GM12891 (cell line): Measurements from ENCODE around the gene ANKS1B.

Experiments
- DNase-seq: peaks from one replicate; pipeline ENCODE4 v3.0.0; 2011; ENCODE audit warnings: low spot score; ENCODE audit not compliant: insufficient read length
- FAIRE-seq: peaks from 2 replicates; lab custom pipeline; 2011; peaks lifted over from hg19 to GRCh38; lab: Jason Lieb, UNC
- PAX5 ChIP-seq: IDR thresholded peaks from 2 replicates; pipeline ENCODE4 v1.6.1; 2011; ENCODE audit warnings: low read length, moderate library complexity, mild to moderate bottlenecking; ENCODE audit not compliant: insufficient read depth, severe bottlenecking
- POLR2A ChIP-seq: IDR thresholded peaks from 2 replicates; pipeline ENCODE4 v1.6.1; 2011; ENCODE audit warnings: low read depth, low read length, control low read depth
- POLR2AphosphoS5 ChIP-seq: IDR thresholded peaks from 2 replicates; pipeline ENCODE4 v1.6.1; 2011; ENCODE audit warnings: low read depth, low read length, control low read depth
- POU2F2 ChIP-seq: IDR thresholded peaks from 2 replicates; pipeline ENCODE4 v1.6.1; 2011; ENCODE audit warnings: low read depth, mild to moderate bottlenecking, control low read depth, low read length, moderate library complexity
- SPI1 ChIP-seq: IDR thresholded peaks from 2 replicates; pipeline ENCODE4 v1.6.1; 2011; ENCODE audit warnings: low read depth, low read length, control low read depth
- TAF1 ChIP-seq: IDR thresholded peaks from 2 replicates; pipeline ENCODE4 v1.6.1; 2011; ENCODE audit warnings: low read depth, low read length, control low read depth

ANKS1B gene

DNA sequence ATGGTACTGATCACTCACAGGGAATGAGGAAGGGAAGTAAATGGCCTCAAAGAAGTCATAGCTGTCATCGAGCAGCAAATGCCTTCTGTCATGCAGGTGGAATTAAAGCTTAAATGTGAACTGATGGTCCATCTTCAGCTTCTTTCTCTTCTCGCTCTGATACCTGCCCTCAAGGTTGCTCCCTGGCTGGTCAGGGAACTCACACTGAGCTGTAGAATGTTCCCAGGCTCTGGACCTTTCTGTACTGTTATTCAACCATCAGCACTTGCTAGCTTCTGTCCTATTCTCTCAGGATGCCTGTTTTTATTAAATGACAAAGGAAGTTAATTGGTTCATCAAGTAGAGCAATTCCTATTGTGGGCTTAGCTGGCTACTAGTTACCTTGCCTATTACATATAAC is 875.8 kb downstream of the ANKS1B start:
- DNase-seq (no peak), FAIRE-seq (no peak)
- TF ChIP-seq POLR2AphosphoS5: no peak
- TF ChIP-seq SPI1: no peak
- TF ChIP-seq POLR2A: no peak
- TF ChIP-seq POU2F2: no peak
- TF ChIP-seq PAX5: no peak
- TF ChIP-seq TAF1: no peak

DNA sequence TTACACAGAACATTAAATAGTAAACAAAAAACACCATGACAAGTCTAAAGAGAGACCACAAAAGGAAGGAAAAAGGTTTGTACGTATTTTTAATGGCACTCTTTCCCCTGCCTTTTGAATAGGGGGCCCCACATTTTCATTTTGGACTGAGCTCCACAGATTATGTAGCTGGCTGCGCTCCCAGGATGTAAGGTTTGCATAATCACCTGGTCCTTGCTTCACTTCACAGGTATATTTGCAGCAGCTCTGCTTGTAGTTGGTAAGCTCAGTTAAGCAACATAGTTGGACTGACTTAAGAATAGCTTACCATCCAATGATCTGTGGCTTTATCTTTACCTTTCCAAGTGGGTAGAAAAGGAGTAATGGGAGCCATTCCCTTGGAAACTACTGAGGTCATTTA is 885.0 kb downstream of the ANKS1B start:
- TF ChIP-seq POU2F2 (no peak), SPI1 (no peak), TAF1 (no peak), PAX5 (no peak), POLR2AphosphoS5 (no peak), POLR2A (no peak)
- DNase-seq: no peak
- no peak for FAIRE-seq

- no peak for TF ChIP-seq POU2F2
- no peak for TF ChIP-seq POLR2AphosphoS5
- TF ChIP-seq POLR2A: no peak
- DNase-seq (no peak), FAIRE-seq (no peak)
Observed at GRCh38 chr12:99097171-99097570, 887.6 kb downstream of the ANKS1B start.

DNA sequence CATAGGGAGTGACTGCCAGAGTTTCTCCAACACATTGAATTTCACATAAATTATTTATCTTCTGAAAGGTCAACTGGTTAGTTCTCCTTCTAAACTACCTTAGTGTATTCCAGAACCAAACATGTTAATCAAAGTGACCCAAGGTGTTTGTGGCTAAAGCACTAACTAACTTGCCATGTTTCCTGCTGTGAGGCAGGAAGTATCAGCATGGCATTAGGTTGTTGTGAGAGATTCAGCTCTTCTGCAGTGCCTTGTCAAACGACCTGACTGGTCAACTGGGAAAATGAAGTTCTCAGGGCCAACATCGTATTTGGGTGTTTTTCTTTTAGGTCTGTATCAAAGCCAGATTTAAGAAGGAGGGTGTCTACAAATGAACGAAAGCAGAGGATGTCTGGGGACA is 891.6 kb downstream of the ANKS1B start:
- TF ChIP-seq POLR2A (no peak), TAF1 (no peak), POLR2AphosphoS5 (no peak), SPI1 (no peak), POU2F2 (no peak), PAX5 (no peak)
- no peak for FAIRE-seq
- no peak for DNase-seq

DNA sequence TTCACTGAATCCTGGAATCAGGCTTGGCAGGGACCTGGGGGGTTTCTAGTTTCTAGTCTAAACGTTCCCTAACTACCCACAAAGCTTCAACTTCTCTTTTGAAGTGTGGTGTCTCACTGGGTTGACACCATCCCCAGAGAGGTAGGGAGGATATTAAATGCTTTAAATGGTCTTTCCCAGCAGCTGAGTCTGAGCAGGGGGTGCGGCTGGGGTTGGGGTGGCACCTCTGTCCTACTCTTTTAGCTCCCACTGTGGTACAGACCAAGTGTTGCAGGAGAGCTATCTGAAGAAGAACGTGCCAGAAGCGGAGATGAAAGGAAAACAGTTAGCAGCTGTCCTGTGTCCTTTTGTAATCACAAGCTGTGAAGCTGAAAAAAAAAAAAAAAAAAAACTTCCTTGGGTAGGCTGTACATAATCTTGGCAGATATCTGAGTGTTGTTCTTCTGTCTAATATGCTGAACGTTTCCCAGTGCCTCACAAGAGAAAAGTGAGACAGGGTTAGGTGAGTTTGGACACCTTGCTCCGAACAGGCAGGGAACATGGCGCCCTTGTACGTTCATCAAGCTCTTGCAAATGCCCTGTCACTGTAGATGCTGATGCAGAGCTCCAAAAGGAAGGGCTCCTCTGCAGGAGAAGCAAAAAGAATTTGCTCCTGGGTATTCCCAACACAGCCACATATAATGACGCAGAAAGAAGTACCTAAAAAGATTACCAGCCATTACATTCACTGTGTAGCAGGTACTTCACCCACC is 892.5 kb downstream of the ANKS1B start:
- no peak for TF ChIP-seq SPI1
- no peak for TF ChIP-seq TAF1
- DNase-seq: no peak
- no peak for FAIRE-seq

GRCh38 chr12:99087278-99087677 is 897.5 kb downstream of the ANKS1B start:
- DNase-seq: no peak
- no peak for TF ChIP-seq TAF1
- TF ChIP-seq SPI1: no peak
- no peak for TF ChIP-seq POLR2AphosphoS5
- TF ChIP-seq PAX5: no peak
- TF ChIP-seq POU2F2: no peak
- no peak for TF ChIP-seq POLR2A
- no peak for FAIRE-seq

- TF ChIP-seq POLR2A: no peak
- FAIRE-seq (no peak), DNase-seq (no peak)
Observed at GRCh38 chr12:99079811-99080210, 904.9 kb downstream of the ANKS1B start.

DNA sequence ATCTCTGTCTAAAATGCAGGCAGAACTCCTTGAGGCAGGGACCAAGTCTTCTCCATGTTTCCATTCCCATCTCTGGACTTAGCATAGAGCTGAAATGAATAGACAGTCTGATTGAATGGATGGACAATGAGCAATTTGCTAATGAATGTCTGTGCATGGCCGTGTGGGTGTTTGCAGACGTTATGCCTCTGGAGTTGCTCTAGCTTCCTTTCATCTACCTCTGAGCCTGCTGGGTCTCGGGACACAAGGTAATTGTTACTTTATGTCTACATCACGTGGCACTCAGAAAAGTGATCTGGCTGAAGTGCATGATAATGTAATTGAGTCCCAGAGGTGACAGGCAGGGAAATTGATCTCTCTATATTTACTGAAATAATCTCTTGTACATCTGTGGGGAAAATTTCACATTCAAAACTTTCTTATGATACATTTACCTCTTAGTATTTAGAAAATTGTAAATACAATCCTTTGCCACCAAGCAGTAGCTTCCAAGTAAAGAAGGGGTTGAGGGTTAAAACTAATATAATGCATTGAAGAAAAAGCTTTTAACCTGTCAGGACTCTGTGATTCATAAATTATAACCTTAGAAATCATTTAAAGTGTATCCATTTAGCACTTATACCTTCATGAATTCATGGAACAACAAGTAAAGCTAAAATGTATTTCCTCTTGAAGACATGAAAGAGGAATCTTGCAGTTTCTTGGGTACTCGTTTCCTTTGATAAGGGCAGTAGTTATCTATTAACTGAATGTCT is 915.6 kb downstream of the ANKS1B start:
- no peak for FAIRE-seq

DNA sequence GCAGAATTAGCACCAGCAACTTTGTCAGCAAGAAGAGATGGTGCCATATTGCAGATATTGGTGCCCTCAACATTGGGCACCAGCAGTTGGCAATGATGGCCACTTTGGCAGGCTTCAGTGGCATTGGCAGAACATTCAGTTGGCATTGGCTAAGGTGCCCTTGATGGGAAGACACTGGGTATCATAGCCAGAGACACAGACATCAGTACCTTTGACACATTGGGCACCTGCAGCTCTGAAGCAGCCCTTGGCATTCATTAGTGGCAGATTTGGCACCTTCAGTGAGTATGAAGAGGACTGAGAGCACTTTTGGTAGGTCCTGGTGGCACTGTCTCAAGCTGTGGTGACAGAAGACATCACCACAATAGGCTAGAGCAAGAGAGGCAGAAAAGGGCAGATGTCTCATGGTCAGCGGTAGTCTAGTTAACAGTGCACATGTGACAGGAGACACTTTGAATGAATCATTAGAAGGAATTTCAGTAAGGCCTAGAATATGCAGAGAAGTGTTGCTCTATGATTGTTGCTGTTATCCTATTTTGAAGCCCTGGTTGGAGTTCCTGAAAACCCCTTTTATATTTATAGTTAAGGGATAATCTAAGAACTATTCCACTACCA is 917.5 kb downstream of the ANKS1B start:
- DNase-seq (no peak), FAIRE-seq (no peak)
- TF ChIP-seq SPI1 (no peak), PAX5 (no peak)

More for the DNA sequence above, 915.6 kb downstream of the ANKS1B start:
- no peak for DNase-seq
- no peak for TF ChIP-seq POU2F2
- no peak for TF ChIP-seq TAF1
- no peak for TF ChIP-seq PAX5
- no peak for TF ChIP-seq SPI1
- no peak for TF ChIP-seq POLR2A
- TF ChIP-seq POLR2AphosphoS5: no peak

DNA sequence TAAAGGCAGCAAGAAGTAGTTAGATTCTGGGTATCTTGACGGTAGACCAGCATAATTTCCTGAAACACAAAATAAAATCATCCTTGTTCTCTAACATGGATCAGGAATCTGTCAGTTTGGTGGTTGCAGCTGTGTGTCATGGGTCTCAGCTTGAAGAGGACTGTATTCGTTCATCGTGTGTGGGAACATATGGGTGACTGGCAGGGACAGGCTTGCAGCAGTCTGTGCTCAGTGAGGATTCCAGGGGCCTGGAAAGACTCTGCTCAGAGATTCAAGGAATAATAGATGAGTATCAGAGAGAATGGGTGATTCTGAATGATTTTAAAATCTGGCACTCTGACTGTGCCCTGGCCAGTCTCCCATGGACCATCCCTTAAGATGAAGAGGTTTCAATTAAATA is 918.0 kb downstream of the ANKS1B start:
- FAIRE-seq: no peak

GRCh38 chr12:99063182-99063581 is 921.6 kb downstream of the ANKS1B start:
- no peak for TF ChIP-seq SPI1
- TF ChIP-seq PAX5: no peak
- no peak for TF ChIP-seq POLR2AphosphoS5
- no peak for TF ChIP-seq POU2F2
- no peak for TF ChIP-seq TAF1
- no peak for TF ChIP-seq POLR2A
- no peak for FAIRE-seq
- no peak for DNase-seq

More for the DNA sequence above, 918.0 kb downstream of the ANKS1B start:
- TF ChIP-seq TAF1: no peak
- no peak for TF ChIP-seq POU2F2
- TF ChIP-seq POLR2AphosphoS5: no peak
- TF ChIP-seq POLR2A: no peak
- DNase-seq: no peak
